ENCODE data around the gene HNF1B.
"Not testable (repeated sequence)": the region's sequence is repeated elsewhere in the genome, so short reads cannot be mapped to it uniquely, and the experiment has no call there.

Gene HNF1B

GRCh38 chr17:37701496-37701898 lies 43.4 kb downstream of the HNF1B start:
- no peak for DNase-seq (ENCODE audit: low read depth in 2 of 2)

- DNase-seq (ENCODE audit: low read depth in 2 of 2): no peak
Measured at GRCh38 chr17:37700881-37701280, 44.0 kb downstream of the HNF1B start.

- DNase-seq (ENCODE audit: low read depth in 2 of 2): no peak
Measured at GRCh38 chr17:37699285-37699973, 45.4 kb downstream of the HNF1B start.

GRCh38 chr17:37698911-37699255 lies 46.0 kb downstream of the HNF1B start:
- DNase-seq (ENCODE audit: low read depth in 2 of 2): no peak

GRCh38 chr17:37698132-37698910 lies 46.5 kb downstream of the HNF1B start:
- no peak for DNase-seq (ENCODE audit: low read depth in 2 of 2)

- DNase-seq (ENCODE audit: low read depth in 2 of 2): no peak
Measured at GRCh38 chr17:37697381-37697780, 47.5 kb downstream of the HNF1B start.

GRCh38 chr17:37696366-37696765 lies 48.5 kb downstream of the HNF1B start:
- DNase-seq (ENCODE audit: low read depth in 2 of 2): no peak

- no peak for DNase-seq (ENCODE audit: low read depth in 2 of 2)
Measured at GRCh38 chr17:37695726-37696125, 49.1 kb downstream of the HNF1B start.

GRCh38 chr17:37694734-37695133 lies 50.1 kb downstream of the HNF1B start:
- DNase-seq (ENCODE audit: low read depth in 2 of 2): no peak

- DNase-seq (ENCODE audit: low read depth in 2 of 2): no peak
Measured at GRCh38 chr17:37693328-37693727, 51.5 kb downstream of the HNF1B start.

GRCh38 chr17:37691807-37692206 lies 53.1 kb downstream of the HNF1B start:
- no peak for DNase-seq (ENCODE audit: low read depth in 2 of 2)

- DNase-seq (ENCODE audit: low read depth in 2 of 2): no peak
Measured at GRCh38 chr17:37689317-37689716, 55.5 kb downstream of the HNF1B start.

GRCh38 chr17:37683454-37683984 lies 61.3 kb downstream of the HNF1B start:
- DNase-seq (ENCODE audit: low read depth in 2 of 2): no peak

- DNase-seq (ENCODE audit: low read depth in 2 of 2): no peak
Measured at GRCh38 chr17:37682007-37682406, 62.9 kb downstream of the HNF1B start.

GRCh38 chr17:37679995-37680394 lies 64.9 kb downstream of the HNF1B start:
- not testable (repeated sequence) for DNase-seq (ENCODE audit: low read depth in 2 of 2)

GRCh38 chr17:37678036-37678435 lies 66.8 kb downstream of the HNF1B start:
- no peak for DNase-seq (ENCODE audit: low read depth in 2 of 2)

GRCh38 chr17:37677021-37677420 lies 67.8 kb downstream of the HNF1B start:
- DNase-seq (ENCODE audit: low read depth in 2 of 2): no peak

- no peak for DNase-seq (ENCODE audit: low read depth in 2 of 2)
Measured at GRCh38 chr17:37676115-37676925, 68.5 kb downstream of the HNF1B start.

GRCh38 chr17:37674511-37674910 lies 70.3 kb downstream of the HNF1B start:
- DNase-seq (ENCODE audit: low read depth in 2 of 2): no peak

- no peak for DNase-seq (ENCODE audit: low read depth in 2 of 2)
Measured at GRCh38 chr17:37673386-37673785, 71.5 kb downstream of the HNF1B start.

- no peak for DNase-seq (ENCODE audit: low read depth in 2 of 2)
Measured at GRCh38 chr17:37672548-37673078, 72.2 kb downstream of the HNF1B start.

Data from fibroblast of skin of left quadriceps (primary cell).